CD14-positive monocyte (primary cell): ENCODE measurements around the gene IPO9. TPM values are rescaled to one million over a fixed set of nuclear protein-coding genes. Genes with fewer than 3 reads are reported as not detected.

ENCODE experiments used
- DNase-seq, 3 donors: peaks; one replicate each; pipeline ENCODE4 v3.0.0-alpha.2; 2011 to 2022
- H2AFZ ChIP-seq: 2 replicates; pipeline ENCODE4 v1.6.0; 2012; ENCODE audit warnings: mild to moderate bottlenecking, low read depth, low read length, inconsistent platforms; ENCODE audit not compliant: insufficient read depth, poor library complexity, severe bottlenecking
- H3K27ac ChIP-seq, 2 donors: 1 replicate in 1 of 2; 2 replicates in 1 of 2; pipeline ENCODE4 v1.5.1; 2012 to 2013; ENCODE audit warnings: low read length in 2 of 2, control low read depth in 1 of 2, inconsistent platforms in 1 of 2, low read depth in 1 of 2, mild to moderate bottlenecking in 1 of 2
- H3K27me3 ChIP-seq, 2 donors: one replicate each; pipeline versions ENCODE4 v1.6.0 to v1.6.1; 2011 to 2013; ENCODE audit warnings: low read length in 2 of 2; ENCODE audit not compliant: control insufficient read depth in 2 of 2, insufficient read depth in 2 of 2
- H3K36me3 ChIP-seq, 2 donors: replicated peaks in 1 of 2; 1 replicate in 1 of 2; 2 replicates in 1 of 2; pipeline versions ENCODE4 v1.5.1 to v1.6.1; 2012 to 2013; ENCODE audit warnings: low read length in 2 of 2, control low read depth in 1 of 2, inconsistent platforms in 1 of 2, mild to moderate bottlenecking in 1 of 2; ENCODE audit not compliant: insufficient read depth in 2 of 2, control insufficient read depth in 1 of 2
- H3K4me1 ChIP-seq, 2 donors: 1 replicate in 1 of 2; 2 replicates in 1 of 2; pipeline versions ENCODE4 v1.5.1 to v1.6.1; 2012 to 2013; ENCODE audit warnings: low read length in 2 of 2, control low read depth in 1 of 2, inconsistent platforms in 1 of 2, mild to moderate bottlenecking in 1 of 2, moderate library complexity in 1 of 2; ENCODE audit not compliant: insufficient read depth in 2 of 2, control insufficient read depth in 1 of 2
- H3K4me2 ChIP-seq: replicated peaks from 2 replicates; pipeline ENCODE3; 2012; ENCODE audit warnings: low read length, moderate library complexity, mild to moderate bottlenecking; ENCODE audit not compliant: poor library complexity, severe bottlenecking; ENCODE audit errors: extremely low read depth
- H3K4me3 ChIP-seq, 3 experiments: fragments of 200-600 bp in 1 of 3; sonication (generic) in 1 of 3; replicated peaks in 1 of 3; 1 replicate in 2 of 3; 2 replicates in 1 of 3; pipeline ENCODE4 v1.5.1; 2011 to 2013; ENCODE audit warnings: low read length in 3 of 3, mild to moderate bottlenecking in 3 of 3, control low read depth in 2 of 3, low read depth in 2 of 3, inconsistent platforms in 1 of 3, moderate library complexity in 1 of 3
- H3K79me2 ChIP-seq: 2 replicates; pipeline ENCODE4 v1.6.0; 2012; ENCODE audit warnings: mild to moderate bottlenecking, control low read depth, inconsistent platforms, low read length, moderate library complexity; ENCODE audit not compliant: insufficient read depth
- H3K9ac ChIP-seq: 2 replicates; pipeline ENCODE4 v1.6.0; 2017; ENCODE audit warnings: low read length, mild to moderate bottlenecking; ENCODE audit not compliant: insufficient read depth, poor library complexity, severe bottlenecking
- H3K9me3 ChIP-seq, 2 donors: replicated peaks in 1 of 2; 1 replicate in 1 of 2; 2 replicates in 1 of 2; pipeline versions ENCODE4 v1.5.1 to v1.6.1; 2012 to 2013; ENCODE audit warnings: low read length in 2 of 2, control low read depth in 1 of 2; ENCODE audit not compliant: control insufficient read depth in 1 of 2, insufficient read depth in 1 of 2
- H4K20me1 ChIP-seq: 2 replicates; pipeline ENCODE4 v1.6.0; 2012; ENCODE audit warnings: mild to moderate bottlenecking, low read length, control low read depth, moderate library complexity; ENCODE audit not compliant: insufficient read depth
- H3K27ac Mint-ChIP-seq, 7 donors: one replicate each; pipeline ENCODE4 v1.8.0; 2020; ENCODE audit warnings: mild to moderate bottlenecking in 7 of 7, mixed read lengths in 7 of 7, moderate library complexity in 6 of 7, inconsistent platforms in 2 of 7
- H3K27me3 Mint-ChIP-seq, 3 donors: one replicate each; pipeline ENCODE4 v1.8.0; 2021 to 2022; ENCODE audit warnings: low read depth in 3 of 3, mild to moderate bottlenecking in 3 of 3, mixed read lengths in 3 of 3, moderate library complexity in 3 of 3, inconsistent platforms in 1 of 3
- H3K36me3 Mint-ChIP-seq, 2 donors: one replicate each; pipeline ENCODE4 v1.8.0; 2020; ENCODE audit warnings: mixed read lengths in 2 of 2, inconsistent platforms in 1 of 2, mild to moderate bottlenecking in 1 of 2
- H3K4me1 Mint-ChIP-seq: one replicate; pipeline ENCODE4 v1.8.0; 2020; ENCODE audit warnings: mild to moderate bottlenecking, mixed read lengths
- H3K4me3 Mint-ChIP-seq, 2 donors: one replicate each; pipeline ENCODE4 v1.8.0; 2020; ENCODE audit warnings: mild to moderate bottlenecking in 2 of 2, mixed read lengths in 2 of 2, moderate library complexity in 1 of 2
- H3K9me3 Mint-ChIP-seq, 7 donors: one replicate each; pipeline ENCODE4 v1.8.0; 2020 to 2022; ENCODE audit warnings: mixed read lengths in 7 of 7, mild to moderate bottlenecking in 6 of 7, moderate library complexity in 6 of 7, inconsistent platforms in 2 of 7
- WGBS: methylation state at CpG from one replicate; pipeline ENCODE4 v1.1.5; 2013; ENCODE audit warnings: missing lambda C conversion rate; ENCODE audit not compliant: insufficient coverage; 5-methylcytosine and 5-hydroxymethylcytosine counted together
- intact Hi-C, 2 donors: fragments of 100-400 bp; cut with micrococcal nuclease; formaldehyde crosslinking; loops; one replicate each; pipeline versions ENCODE4 v1.15.0 to v1.15.1; 2023
- polyA plus RNA-seq, 3 donors: library from polyadenylated mRNA; depleted of rRNA in 1 of 3; unstranded in 2 of 3; stranded (reverse) in 1 of 3; fragments of 300-500 nt in 2 of 3; fragments of >200 nt in 1 of 3; fragmentation: Illumina TruSeq in 2 of 3; gene quantifications; 1 replicate in 2 of 3; 2 replicates in 1 of 3; pipeline ENCODE4 v1.2.3, GENCODE V29; 2012 to 2021
- TF ChIP-seq, protein P1 (sequence below): fragments of 200-600 bp; IDR thresholded peaks from one replicate; pipeline ENCODE4 v1.8.0; 2022; ENCODE audit warnings: antibody characterized with exemption, mild to moderate bottlenecking

The IPO9 gene
- polyA plus RNA-seq, 3 donors, result 11.3 to 12.6 (median 12.0) TPM

DNA sequence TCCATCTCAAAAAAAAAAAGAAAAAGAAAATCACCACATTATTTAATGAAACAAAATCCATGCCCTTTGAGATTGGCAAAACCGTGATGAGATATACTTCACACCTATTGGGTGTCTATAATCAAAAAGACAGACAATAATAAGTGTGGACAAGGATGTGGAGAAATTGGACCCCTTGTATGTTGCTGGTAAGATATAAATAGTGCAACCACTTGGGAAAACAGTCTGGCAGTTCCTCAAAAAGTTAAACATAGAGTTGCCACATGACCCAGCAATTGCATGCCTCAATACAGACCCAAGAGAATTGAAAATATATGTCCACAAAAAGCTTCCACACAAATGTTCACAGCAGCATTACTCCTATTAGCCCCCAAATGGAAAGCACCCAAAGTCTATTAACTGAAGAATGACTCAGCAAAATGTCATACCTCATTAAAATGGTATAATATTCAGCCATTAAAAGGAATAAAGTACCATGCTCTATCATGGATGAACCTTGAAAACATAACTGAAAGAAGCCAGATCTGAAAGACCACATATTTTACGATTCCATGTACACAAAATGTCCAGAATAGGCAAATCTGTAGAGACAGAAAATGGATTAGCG is 93.1 kb downstream of the IPO9 start:
- 100% methylated on average over 1 of the region's 3 CpGs for WGBS
- no peak overlapping the region for H3K4me2 ChIP-seq
- no peak overlapping the region for H2AFZ ChIP-seq

DNA sequence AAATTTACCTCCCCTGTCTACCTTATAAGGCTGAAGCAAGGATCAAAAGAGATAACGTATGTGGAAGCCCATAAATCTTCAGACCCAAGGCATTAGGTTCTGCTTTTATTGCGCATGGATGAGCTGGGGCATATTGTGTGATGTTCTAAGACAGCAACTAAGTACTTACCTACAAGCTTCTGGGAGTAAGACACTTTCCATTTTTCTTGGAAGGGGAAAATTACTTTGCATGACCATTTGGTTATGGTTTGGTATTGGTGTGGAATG is 96.3 kb downstream of the IPO9 start:
- no peak overlapping the region for H3K27ac ChIP-seq
- Mint-ChIP-seq H3K4me1 (no peaks in the 10 kb centered on the region), H3K4me3 (no peak overlapping the region), H3K27ac (no peak overlapping the region), H3K27me3 (peaks cover 5 to 11% (median 9%) of the 10 kb centered on the region in 3 donors), H3K36me3 (no peaks in the 10 kb centered on the region), H3K9me3 (peaks cover 3 to 30% (median 15%) of the 10 kb centered on the region in 7 donors)
- TF ChIP-seq, protein P1, sequence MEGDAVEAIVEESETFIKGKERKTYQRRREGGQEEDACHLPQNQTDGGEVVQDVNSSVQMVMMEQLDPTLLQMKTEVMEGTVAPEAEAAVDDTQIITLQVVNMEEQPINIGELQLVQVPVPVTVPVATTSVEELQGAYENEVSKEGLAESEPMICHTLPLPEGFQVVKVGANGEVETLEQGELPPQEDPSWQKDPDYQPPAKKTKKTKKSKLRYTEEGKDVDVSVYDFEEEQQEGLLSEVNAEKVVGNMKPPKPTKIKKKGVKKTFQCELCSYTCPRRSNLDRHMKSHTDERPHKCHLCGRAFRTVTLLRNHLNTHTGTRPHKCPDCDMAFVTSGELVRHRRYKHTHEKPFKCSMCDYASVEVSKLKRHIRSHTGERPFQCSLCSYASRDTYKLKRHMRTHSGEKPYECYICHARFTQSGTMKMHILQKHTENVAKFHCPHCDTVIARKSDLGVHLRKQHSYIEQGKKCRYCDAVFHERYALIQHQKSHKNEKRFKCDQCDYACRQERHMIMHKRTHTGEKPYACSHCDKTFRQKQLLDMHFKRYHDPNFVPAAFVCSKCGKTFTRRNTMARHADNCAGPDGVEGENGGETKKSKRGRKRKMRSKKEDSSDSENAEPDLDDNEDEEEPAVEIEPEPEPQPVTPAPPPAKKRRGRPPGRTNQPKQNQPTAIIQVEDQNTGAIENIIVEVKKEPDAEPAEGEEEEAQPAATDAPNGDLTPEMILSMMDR, result no peak
- no peaks in the 10 kb centered on the region for H3K36me3 ChIP-seq
- no peaks in the 10 kb centered on the region for H4K20me1 ChIP-seq
- no peak overlapping the region for H2AFZ ChIP-seq
- no peak overlapping the region for H3K4me2 ChIP-seq
- WGBS, result no CpG with 5 or more reads among the region's 2 CpGs
- intact Hi-C loops, result no loop called here
- no peaks in the 10 kb centered on the region for H3K27me3 ChIP-seq
- no peaks in the 10 kb centered on the region for H3K79me2 ChIP-seq
- DNase-seq, result no peak
- no peaks in the 10 kb centered on the region for H3K9me3 ChIP-seq
- H3K4me3 ChIP-seq, result no peak overlapping the region
- H3K4me1 ChIP-seq, result no peaks in the 10 kb centered on the region
- H3K9ac ChIP-seq, result no peak overlapping the region

More for the DNA sequence above, 93.1 kb downstream of the IPO9 start:
- H3K4me3 ChIP-seq, result no peak overlapping the region
- H3K9me3 ChIP-seq, result no peaks in the 10 kb centered on the region
- TF ChIP-seq, protein P1, result no peak
- H3K4me3 Mint-ChIP-seq, result no peak overlapping the region
- H3K36me3 Mint-ChIP-seq, result no peaks in the 10 kb centered on the region
- H3K9me3 Mint-ChIP-seq, result peaks cover 3 to 27% (median 15%) of the 10 kb centered on the region in 7 donors
- H3K9ac ChIP-seq, result no peak overlapping the region
- H3K27me3 Mint-ChIP-seq, result peaks cover 5 to 13% (median 7%) of the 10 kb centered on the region in 3 donors
- intact Hi-C loops, result no loop called here
- no peak for DNase-seq
- no peak overlapping the region for H3K27ac ChIP-seq
- no peaks in the 10 kb centered on the region for H3K27me3 ChIP-seq
- H3K4me1 ChIP-seq, result no peaks in the 10 kb centered on the region
- H3K79me2 ChIP-seq, result no peaks in the 10 kb centered on the region
- no peaks in the 10 kb centered on the region for H4K20me1 ChIP-seq
- H3K4me1 Mint-ChIP-seq, result no peaks in the 10 kb centered on the region
- H3K27ac Mint-ChIP-seq, result no peak overlapping the region
- H3K36me3 ChIP-seq, result no peaks in the 10 kb centered on the region
